ENCODE data around the gene PM20D2. TPM values are rescaled to one million over a fixed set of nuclear protein-coding genes. Genes with fewer than 3 reads are reported as not detected.

PM20D2 gene
- total and polyA plus RNA-seq, 2 of the 13 experiments (the other 11 are each of a cell fraction or from before 2014, with no cell fraction given) = 13.3 to 26.3 TPM

DNA sequence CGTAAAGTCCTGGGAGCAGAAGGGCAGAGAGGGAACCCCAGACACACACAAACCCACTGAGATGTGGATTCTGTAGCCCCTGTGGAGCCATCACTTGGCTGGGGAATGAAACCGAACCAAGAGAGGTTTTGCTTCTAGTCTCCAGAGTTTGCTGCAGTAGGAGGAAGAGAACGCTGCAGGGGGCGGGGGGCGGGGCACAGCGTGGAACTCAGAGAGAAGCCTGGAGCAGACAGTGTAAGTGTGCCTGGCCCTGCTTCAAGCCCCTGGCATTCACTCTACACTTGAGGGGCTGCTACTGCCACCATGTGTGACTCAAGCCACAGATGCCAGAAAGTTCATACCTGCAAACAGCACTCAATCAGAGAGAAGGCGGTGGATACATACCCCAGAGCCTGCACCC is 52.4 kb downstream of the PM20D2 start:
- ChIA-PET POLR2A (no interaction called here), CTCF (ENCODE audit: low intra/inter-chr PET ratio, low total read pairs) (no interaction called here)
- Histone ChIP-seq H3K27ac (ENCODE audit: extremely low read length, insufficient read depth, low read length) (no peak overlapping the region), H3K4me1 (ENCODE audit: insufficient read depth, low read length) (no peaks in the 10 kb centered on the region), H3K79me2 (ENCODE audit: insufficient read depth, low read length) (no peaks in the 10 kb centered on the region), H3K9me3 (ENCODE audit: low read length) (peaks cover 9% of the 10 kb centered on the region; the same call in 1 of the 2 replicates), H3K4me3 (replicated peaks in 1 of 3; ENCODE audit: insufficient read depth in 1 of 3, low read depth in 2 of 3, low read length in 3 of 3) (no peak overlapping the region), H3K36me3 (replicated peaks in 1 of 2; ENCODE audit: control insufficient read depth in 1 of 2, insufficient read depth in 2 of 2, low read length in 2 of 2) (no peaks in the 10 kb centered on the region), H3K4me2 (ENCODE audit: low read depth, low read length) (no peak overlapping the region), H2AFZ (ENCODE audit: low read length) (no peak overlapping the region), H3K9ac (ENCODE audit: insufficient read depth, low read depth, low read length) (no peak overlapping the region), H3K27me3 (ENCODE audit: control insufficient read depth in 1 of 2, insufficient read depth in 2 of 2, low read length in 2 of 2) (peaks cover 0 to 8% of the 10 kb centered on the region in 2 experiments; a peak in 1 of 5 replicates), H4K20me1 (ENCODE audit: insufficient read depth, low read length) (no peaks in the 10 kb centered on the region)
- ATAC-seq (no peak), FAIRE-seq (no peak), DNase-seq (ENCODE audit: low spot score) (no peak)
- no TSS peak for BruUV-seq (replicated peaks)
- intact Hi-C loops (cut with micrococcal nuclease; ENCODE audit: unreplicated experiment) = no loop called here
- 42% methylated on average over 6 of the region's 7 CpGs for WGBS (ENCODE audit: low lambda C conversion rate)
- TF ChIP-seq ZNF598 (CRISPR knock-in tag; IDR thresholded peaks at IDR 0.05; ENCODE audit: borderline replicate concordance) = no peak
- TF ChIP-seq, protein P1, sequence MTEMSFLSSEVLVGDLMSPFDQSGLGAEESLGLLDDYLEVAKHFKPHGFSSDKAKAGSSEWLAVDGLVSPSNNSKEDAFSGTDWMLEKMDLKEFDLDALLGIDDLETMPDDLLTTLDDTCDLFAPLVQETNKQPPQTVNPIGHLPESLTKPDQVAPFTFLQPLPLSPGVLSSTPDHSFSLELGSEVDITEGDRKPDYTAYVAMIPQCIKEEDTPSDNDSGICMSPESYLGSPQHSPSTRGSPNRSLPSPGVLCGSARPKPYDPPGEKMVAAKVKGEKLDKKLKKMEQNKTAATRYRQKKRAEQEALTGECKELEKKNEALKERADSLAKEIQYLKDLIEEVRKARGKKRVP (CRISPR knock-in tag; IDR thresholded peaks at IDR 0.05) = no peak
- no peak for TF ChIP-seq ZNF816 (CRISPR knock-in tag; IDR thresholded peaks at IDR 0.05; ENCODE audit: borderline replicate concordance)
- no peak for TF ChIP-seq NFRKB (IDR thresholded peaks at IDR 0.05)
- TF ChIP-seq ZBTB8A (CRISPR knock-in tag; IDR thresholded peaks at IDR 0.05; ENCODE audit: borderline replicate concordance, low read depth) = no peak
- TF ChIP-seq ZNF143 (CRISPR knock-in tag; IDR thresholded peaks at IDR 0.05) = no peak
- no peak for TF ChIP-seq ZNF776 (CRISPR knock-in tag; IDR thresholded peaks at IDR 0.05)
- no peak for TF ChIP-seq ELF4 (CRISPR knock-in tag; IDR thresholded peaks at IDR 0.05; ENCODE audit: borderline replicate concordance)
- no peak for TF ChIP-seq NR2C2 (CRISPR knock-in tag; IDR thresholded peaks at IDR 0.05; ENCODE audit: borderline replicate concordance)
- TF ChIP-seq HMG20B (CRISPR knock-in tag; conservative IDR thresholded peaks at IDR 0.05) = no peak
- TF ChIP-seq THAP11 (CRISPR knock-in tag; IDR thresholded peaks at IDR 0.05) = no peak
- TF ChIP-seq TGIF2 (CRISPR knock-in tag; IDR thresholded peaks at IDR 0.05) = no peak
- TF ChIP-seq ZNF354B (CRISPR knock-in tag; IDR thresholded peaks at IDR 0.05) = no peak
- TF ChIP-seq, protein P2, sequence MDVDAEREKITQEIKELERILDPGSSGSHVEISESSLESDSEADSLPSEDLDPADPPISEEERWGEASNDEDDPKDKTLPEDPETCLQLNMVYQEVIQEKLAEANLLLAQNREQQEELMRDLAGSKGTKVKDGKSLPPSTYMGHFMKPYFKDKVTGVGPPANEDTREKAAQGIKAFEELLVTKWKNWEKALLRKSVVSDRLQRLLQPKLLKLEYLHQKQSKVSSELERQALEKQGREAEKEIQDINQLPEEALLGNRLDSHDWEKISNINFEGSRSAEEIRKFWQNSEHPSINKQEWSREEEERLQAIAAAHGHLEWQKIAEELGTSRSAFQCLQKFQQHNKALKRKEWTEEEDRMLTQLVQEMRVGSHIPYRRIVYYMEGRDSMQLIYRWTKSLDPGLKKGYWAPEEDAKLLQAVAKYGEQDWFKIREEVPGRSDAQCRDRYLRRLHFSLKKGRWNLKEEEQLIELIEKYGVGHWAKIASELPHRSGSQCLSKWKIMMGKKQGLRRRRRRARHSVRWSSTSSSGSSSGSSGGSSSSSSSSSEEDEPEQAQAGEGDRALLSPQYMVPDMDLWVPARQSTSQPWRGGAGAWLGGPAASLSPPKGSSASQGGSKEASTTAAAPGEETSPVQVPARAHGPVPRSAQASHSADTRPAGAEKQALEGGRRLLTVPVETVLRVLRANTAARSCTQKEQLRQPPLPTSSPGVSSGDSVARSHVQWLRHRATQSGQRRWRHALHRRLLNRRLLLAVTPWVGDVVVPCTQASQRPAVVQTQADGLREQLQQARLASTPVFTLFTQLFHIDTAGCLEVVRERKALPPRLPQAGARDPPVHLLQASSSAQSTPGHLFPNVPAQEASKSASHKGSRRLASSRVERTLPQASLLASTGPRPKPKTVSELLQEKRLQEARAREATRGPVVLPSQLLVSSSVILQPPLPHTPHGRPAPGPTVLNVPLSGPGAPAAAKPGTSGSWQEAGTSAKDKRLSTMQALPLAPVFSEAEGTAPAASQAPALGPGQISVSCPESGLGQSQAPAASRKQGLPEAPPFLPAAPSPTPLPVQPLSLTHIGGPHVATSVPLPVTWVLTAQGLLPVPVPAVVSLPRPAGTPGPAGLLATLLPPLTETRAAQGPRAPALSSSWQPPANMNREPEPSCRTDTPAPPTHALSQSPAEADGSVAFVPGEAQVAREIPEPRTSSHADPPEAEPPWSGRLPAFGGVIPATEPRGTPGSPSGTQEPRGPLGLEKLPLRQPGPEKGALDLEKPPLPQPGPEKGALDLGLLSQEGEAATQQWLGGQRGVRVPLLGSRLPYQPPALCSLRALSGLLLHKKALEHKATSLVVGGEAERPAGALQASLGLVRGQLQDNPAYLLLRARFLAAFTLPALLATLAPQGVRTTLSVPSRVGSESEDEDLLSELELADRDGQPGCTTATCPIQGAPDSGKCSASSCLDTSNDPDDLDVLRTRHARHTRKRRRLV (CRISPR knock-in tag; IDR thresholded peaks at IDR 0.05) = no peak
- TF ChIP-seq HNF4G (IDR thresholded peaks at IDR 0.05; ENCODE audit: borderline replicate concordance, low read depth, low read length) = no peak
- no peak for TF ChIP-seq HNF4G (CRISPR knock-in tag; IDR thresholded peaks at IDR 0.05; ENCODE audit: borderline replicate concordance, low read depth)
- TF ChIP-seq FOXA1 (IDR thresholded peaks at IDR 0.05) = no peak
- no peak for TF ChIP-seq FOXA1 (CRISPR knock-in tag; IDR thresholded peaks at IDR 0.05)
- no peak for TF ChIP-seq KDM1A (CRISPR knock-in tag; IDR thresholded peaks at IDR 0.05)
- no peak for TF ChIP-seq MTF2 (CRISPR knock-in tag; IDR thresholded peaks at IDR 0.05; ENCODE audit: borderline replicate concordance)
- no peak for TF ChIP-seq MAF1 (CRISPR knock-in tag; IDR thresholded peaks at IDR 0.05; ENCODE audit: borderline replicate concordance)
- no peak for TF ChIP-seq JUNB (CRISPR knock-in tag; IDR thresholded peaks at IDR 0.05; ENCODE audit: borderline replicate concordance)
- in situ Hi-C loops (cut with HindIII; ENCODE audit: extremely low pct_ligation_motif_present, low pct_unique_long_range_greater_than_20kb) = no loop called here

All from HepG2 (cell line).